ENCODE measurements around the gene MKRN2OS.

The MKRN2OS gene

GRCh38 chr3:12579456-12579855 is 34.2 kb upstream of the MKRN2OS start:
- H3K36me3 ChIP-seq (ENCODE audit: control insufficient read depth in 4 of 4, insufficient read depth in 4 of 4, low read length in 3 of 4), result peaks cover 23 to 85% (median 70%) of the 10 kb centered on the region in 4 experiments
- H3K4me1 ChIP-seq (ENCODE audit: control extremely low read depth in 1 of 4, control insufficient read depth in 4 of 4, insufficient read depth in 4 of 4, low read length in 3 of 4), result peaks cover 0 to 13% (median 12%) of the 10 kb centered on the region in 4 experiments
- peak; percentile 21 to 87 (median 75) for DNase-seq
- WGBS (ENCODE audit: insufficient coverage), result 50% methylated on average over 2 of the region's 3 CpGs
- peaks cover 0 to 17% (median 11%) of the 10 kb centered on the region in 5 experiments for H3K9me3 ChIP-seq (ENCODE audit: control extremely low read depth in 1 of 5, control insufficient read depth in 4 of 5, insufficient read depth in 2 of 5, low read depth in 1 of 5, low read length in 4 of 5)
- no peak overlapping the region for H3K4me3 ChIP-seq (ENCODE audit: control insufficient read depth in 1 of 7, extremely low read depth in 1 of 7, insufficient read depth in 4 of 7, low read depth in 2 of 7, low read length in 6 of 7)
- H3K27ac ChIP-seq (ENCODE audit: insufficient read depth in 1 of 2, low read depth in 1 of 2, low read length in 2 of 2, poor library complexity in 1 of 2, severe bottlenecking in 2 of 2), result peak overlapping the region in 1 of 2 experiments; percentile 32
- ChIA-PET POLR2A (no interaction called here), CTCF (interaction anchor here (0.9 kb wide), 1 partner anchor 34 kb away, joined by 3 read pairs; no protein-coding TSS in a partner anchor)
- H3K27me3 ChIP-seq (replicated peaks in 2 of 5; ENCODE audit: control insufficient read depth in 4 of 5, insufficient read depth in 5 of 5, low read length in 4 of 5), result no peaks in the 10 kb centered on the region

- CTCF ChIA-PET, result interaction anchor here (0.8 to 0.9 kb wide), 2 partner anchors 35 to 180 kb away, joined by 3 read pairs; no protein-coding TSS in a partner anchor
- DNase-seq, result peak in 1 of 3 donors; percentile 7
These were observed 33.4 kb upstream of the MKRN2OS start for GRCh38 chr3:12578742-12579141.

GRCh38 chr3:12577379-12577778 is 32.1 kb upstream of the MKRN2OS start:
- POLR2A ChIA-PET, result interaction anchor here (0.6 kb wide), 1 partner anchor 812 kb away, joined by 5 read pairs; no protein-coding TSS in a partner anchor
- Histone ChIP-seq H3K4me3 (ENCODE audit: control insufficient read depth in 1 of 7, extremely low read depth in 1 of 7, insufficient read depth in 4 of 7, low read depth in 2 of 7, low read length in 6 of 7) (no peak overlapping the region), H3K27me3 (replicated peaks in 2 of 5; ENCODE audit: control insufficient read depth in 4 of 5, insufficient read depth in 5 of 5, low read length in 4 of 5) (no peaks in the 10 kb centered on the region), H3K9me3 (ENCODE audit: control extremely low read depth in 1 of 5, control insufficient read depth in 4 of 5, insufficient read depth in 2 of 5, low read depth in 1 of 5, low read length in 4 of 5) (peaks cover 0 to 17% (median 11%) of the 10 kb centered on the region in 5 experiments), H3K36me3 (ENCODE audit: control insufficient read depth in 4 of 4, insufficient read depth in 4 of 4, low read length in 3 of 4) (peaks cover 22 to 81% (median 65%) of the 10 kb centered on the region in 4 experiments), H3K27ac (ENCODE audit: insufficient read depth in 1 of 2, low read depth in 1 of 2, low read length in 2 of 2, poor library complexity in 1 of 2, severe bottlenecking in 2 of 2) (no peak overlapping the region), H3K4me1 (ENCODE audit: control extremely low read depth in 1 of 4, control insufficient read depth in 4 of 4, insufficient read depth in 4 of 4, low read length in 3 of 4) (peaks cover 0 to 13% (median 12%) of the 10 kb centered on the region in 4 experiments)
- DNase-seq, result no peak
- 100% methylated on average over 2 of the region's 5 CpGs for WGBS (ENCODE audit: insufficient coverage)
- CTCF ChIA-PET, result interaction anchor here (2.8 kb wide), 1 partner anchor 18 kb away, joined by 7 read pairs; no protein-coding TSS in a partner anchor

More at GRCh38 chr3:12578742-12579141, 33.4 kb upstream of the MKRN2OS start:
- no peak overlapping the region for H3K4me3 ChIP-seq (ENCODE audit: control insufficient read depth in 1 of 7, extremely low read depth in 1 of 7, insufficient read depth in 4 of 7, low read depth in 2 of 7, low read length in 6 of 7)
- peaks cover 0 to 13% (median 12%) of the 10 kb centered on the region in 4 experiments for H3K4me1 ChIP-seq (ENCODE audit: control extremely low read depth in 1 of 4, control insufficient read depth in 4 of 4, insufficient read depth in 4 of 4, low read length in 3 of 4)
- POLR2A ChIA-PET, result no interaction called here
- no peak overlapping the region for H3K27ac ChIP-seq (ENCODE audit: insufficient read depth in 1 of 2, low read depth in 1 of 2, low read length in 2 of 2, poor library complexity in 1 of 2, severe bottlenecking in 2 of 2)
- no peaks in the 10 kb centered on the region for H3K27me3 ChIP-seq (replicated peaks in 2 of 5; ENCODE audit: control insufficient read depth in 4 of 5, insufficient read depth in 5 of 5, low read length in 4 of 5)
- H3K36me3 ChIP-seq (ENCODE audit: control insufficient read depth in 4 of 4, insufficient read depth in 4 of 4, low read length in 3 of 4), result peaks cover 24 to 85% (median 70%) of the 10 kb centered on the region in 4 experiments
- WGBS (ENCODE audit: insufficient coverage), result 100% methylated on average over 1 of the region's 2 CpGs
- H3K9me3 ChIP-seq (ENCODE audit: control extremely low read depth in 1 of 5, control insufficient read depth in 4 of 5, insufficient read depth in 2 of 5, low read depth in 1 of 5, low read length in 4 of 5), result peaks cover 0 to 17% (median 11%) of the 10 kb centered on the region in 5 experiments

- ChIA-PET POLR2A (no interaction called here), CTCF (interaction anchor here (1.1 to 2.8 kb wide), 2 partner anchors 12 to 16 kb away, joined by 3 to 7 read pairs; no protein-coding TSS in a partner anchor)
- DNase-seq, result no peak
- H3K4me3 ChIP-seq (ENCODE audit: control insufficient read depth in 1 of 7, extremely low read depth in 1 of 7, insufficient read depth in 4 of 7, low read depth in 2 of 7, low read length in 6 of 7), result no peak overlapping the region
- peaks cover 0 to 17% (median 11%) of the 10 kb centered on the region in 5 experiments for H3K9me3 ChIP-seq (ENCODE audit: control extremely low read depth in 1 of 5, control insufficient read depth in 4 of 5, insufficient read depth in 2 of 5, low read depth in 1 of 5, low read length in 4 of 5)
- H3K36me3 ChIP-seq (ENCODE audit: control insufficient read depth in 4 of 4, insufficient read depth in 4 of 4, low read length in 3 of 4), result peaks cover 32 to 86% (median 65%) of the 10 kb centered on the region in 4 experiments
- 76% methylated on average over 7 of the region's 7 CpGs for WGBS (ENCODE audit: insufficient coverage)
- H3K27ac ChIP-seq (ENCODE audit: insufficient read depth in 1 of 2, low read depth in 1 of 2, low read length in 2 of 2, poor library complexity in 1 of 2, severe bottlenecking in 2 of 2), result no peak overlapping the region
- no peaks in the 10 kb centered on the region for H3K27me3 ChIP-seq (replicated peaks in 2 of 5; ENCODE audit: control insufficient read depth in 4 of 5, insufficient read depth in 5 of 5, low read length in 4 of 5)
- H3K4me1 ChIP-seq (ENCODE audit: control extremely low read depth in 1 of 4, control insufficient read depth in 4 of 4, insufficient read depth in 4 of 4, low read length in 3 of 4), result peaks cover 0 to 10% (median 7%) of the 10 kb centered on the region in 4 experiments
These were observed 29.4 kb upstream of the MKRN2OS start for GRCh38 chr3:12574661-12575060.

- Histone ChIP-seq H3K4me3 (ENCODE audit: control insufficient read depth in 1 of 7, extremely low read depth in 1 of 7, insufficient read depth in 4 of 7, low read depth in 2 of 7, low read length in 6 of 7) (no peak overlapping the region), H3K9me3 (ENCODE audit: control extremely low read depth in 1 of 5, control insufficient read depth in 4 of 5, insufficient read depth in 2 of 5, low read depth in 1 of 5, low read length in 4 of 5) (peaks cover 0 to 17% (median 11%) of the 10 kb centered on the region in 5 experiments), H3K36me3 (ENCODE audit: control insufficient read depth in 4 of 4, insufficient read depth in 4 of 4, low read length in 3 of 4) (peaks cover 35 to 85% (median 68%) of the 10 kb centered on the region in 4 experiments), H3K27me3 (replicated peaks in 2 of 5; ENCODE audit: control insufficient read depth in 4 of 5, insufficient read depth in 5 of 5, low read length in 4 of 5) (no peaks in the 10 kb centered on the region), H3K4me1 (ENCODE audit: control extremely low read depth in 1 of 4, control insufficient read depth in 4 of 4, insufficient read depth in 4 of 4, low read length in 3 of 4) (peaks cover 0 to 4% (median 3%) of the 10 kb centered on the region in 4 experiments), H3K27ac (ENCODE audit: insufficient read depth in 1 of 2, low read depth in 1 of 2, low read length in 2 of 2, poor library complexity in 1 of 2, severe bottlenecking in 2 of 2) (no peak overlapping the region)
- WGBS (ENCODE audit: insufficient coverage), result 96% methylated on average over 5 of the region's 6 CpGs
- POLR2A ChIA-PET, result no interaction called here
- CTCF ChIA-PET, result interaction anchor here (1.1 kb wide), 1 partner anchor 11 kb away, joined by 3 read pairs; no protein-coding TSS in a partner anchor
- DNase-seq, result no peak
These were observed 28.8 kb upstream of the MKRN2OS start for GRCh38 chr3:12574131-12574530.

- WGBS (ENCODE audit: insufficient coverage), result 100% methylated on average over 11 of the region's 11 CpGs
- Histone ChIP-seq H3K27me3 (replicated peaks in 2 of 5; ENCODE audit: control insufficient read depth in 4 of 5, insufficient read depth in 5 of 5, low read length in 4 of 5) (no peaks in the 10 kb centered on the region), H3K36me3 (ENCODE audit: control insufficient read depth in 4 of 4, insufficient read depth in 4 of 4, low read length in 3 of 4) (peaks cover 26 to 72% (median 64%) of the 10 kb centered on the region in 4 experiments), H3K4me3 (ENCODE audit: control insufficient read depth in 1 of 7, extremely low read depth in 1 of 7, insufficient read depth in 4 of 7, low read depth in 2 of 7, low read length in 6 of 7) (no peak overlapping the region), H3K27ac (ENCODE audit: insufficient read depth in 1 of 2, low read depth in 1 of 2, low read length in 2 of 2, poor library complexity in 1 of 2, severe bottlenecking in 2 of 2) (no peak overlapping the region), H3K4me1 (ENCODE audit: control extremely low read depth in 1 of 4, control insufficient read depth in 4 of 4, insufficient read depth in 4 of 4, low read length in 3 of 4) (no peaks in the 10 kb centered on the region), H3K9me3 (ENCODE audit: control extremely low read depth in 1 of 5, control insufficient read depth in 4 of 5, insufficient read depth in 2 of 5, low read depth in 1 of 5, low read length in 4 of 5) (peaks cover 0 to 8% (median 7%) of the 10 kb centered on the region in 5 experiments)
- ChIA-PET POLR2A (no interaction called here), CTCF (no interaction called here)
- no peak for DNase-seq
These were observed 26.7 kb upstream of the MKRN2OS start for GRCh38 chr3:12571986-12572385.

GRCh38 chr3:12569836-12570235 is 24.5 kb upstream of the MKRN2OS start:
- no peak overlapping the region for H3K27ac ChIP-seq (ENCODE audit: insufficient read depth in 1 of 2, low read depth in 1 of 2, low read length in 2 of 2, poor library complexity in 1 of 2, severe bottlenecking in 2 of 2)
- peaks cover 0 to 17% (median 5%) of the 10 kb centered on the region in 5 experiments for H3K9me3 ChIP-seq (ENCODE audit: control extremely low read depth in 1 of 5, control insufficient read depth in 4 of 5, insufficient read depth in 2 of 5, low read depth in 1 of 5, low read length in 4 of 5)
- H3K36me3 ChIP-seq (ENCODE audit: control insufficient read depth in 4 of 4, insufficient read depth in 4 of 4, low read length in 3 of 4), result peaks cover 20 to 52% (median 48%) of the 10 kb centered on the region in 4 experiments
- CTCF ChIA-PET, result interaction anchor here (1.2 to 1.3 kb wide), 2 partner anchors 12 to 46 kb away, joined by 3 read pairs; no protein-coding TSS in a partner anchor
- POLR2A ChIA-PET, result no interaction called here
- no peak overlapping the region for H3K4me3 ChIP-seq (ENCODE audit: control insufficient read depth in 1 of 7, extremely low read depth in 1 of 7, insufficient read depth in 4 of 7, low read depth in 2 of 7, low read length in 6 of 7)
- no peaks in the 10 kb centered on the region for H3K4me1 ChIP-seq (ENCODE audit: control extremely low read depth in 1 of 4, control insufficient read depth in 4 of 4, insufficient read depth in 4 of 4, low read length in 3 of 4)
- WGBS (ENCODE audit: insufficient coverage), result 97% methylated on average over 5 of the region's 6 CpGs
- no peaks in the 10 kb centered on the region for H3K27me3 ChIP-seq (replicated peaks in 2 of 5; ENCODE audit: control insufficient read depth in 4 of 5, insufficient read depth in 5 of 5, low read length in 4 of 5)
- DNase-seq, result no peak
